ENCODE measurements around the gene LRP1B.

DNA sequence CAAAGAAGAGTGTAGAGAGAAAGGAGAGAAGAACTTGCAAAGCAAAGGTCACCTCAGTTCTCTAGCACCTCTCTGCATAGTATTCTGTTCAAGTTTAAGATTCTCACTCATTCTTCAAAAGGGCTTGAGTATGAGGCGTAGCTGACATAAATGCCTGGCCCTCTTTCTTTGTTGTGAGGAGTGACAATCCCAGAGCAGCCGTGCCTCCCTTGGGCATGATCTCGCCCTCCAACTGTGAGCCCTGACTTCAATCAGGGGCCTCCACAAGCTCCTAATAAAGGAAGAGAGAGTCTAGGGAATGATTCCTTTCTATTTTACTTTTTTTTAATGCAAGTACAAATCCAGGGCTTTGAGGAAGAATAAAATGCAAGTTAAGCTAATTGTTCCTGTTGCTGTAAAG is 402.7 kb downstream of the LRP1B start:
- TF ChIP-seq RAD21 (IDR thresholded peaks at IDR 0.05) = no peak
- TF ChIP-seq, protein P1, sequence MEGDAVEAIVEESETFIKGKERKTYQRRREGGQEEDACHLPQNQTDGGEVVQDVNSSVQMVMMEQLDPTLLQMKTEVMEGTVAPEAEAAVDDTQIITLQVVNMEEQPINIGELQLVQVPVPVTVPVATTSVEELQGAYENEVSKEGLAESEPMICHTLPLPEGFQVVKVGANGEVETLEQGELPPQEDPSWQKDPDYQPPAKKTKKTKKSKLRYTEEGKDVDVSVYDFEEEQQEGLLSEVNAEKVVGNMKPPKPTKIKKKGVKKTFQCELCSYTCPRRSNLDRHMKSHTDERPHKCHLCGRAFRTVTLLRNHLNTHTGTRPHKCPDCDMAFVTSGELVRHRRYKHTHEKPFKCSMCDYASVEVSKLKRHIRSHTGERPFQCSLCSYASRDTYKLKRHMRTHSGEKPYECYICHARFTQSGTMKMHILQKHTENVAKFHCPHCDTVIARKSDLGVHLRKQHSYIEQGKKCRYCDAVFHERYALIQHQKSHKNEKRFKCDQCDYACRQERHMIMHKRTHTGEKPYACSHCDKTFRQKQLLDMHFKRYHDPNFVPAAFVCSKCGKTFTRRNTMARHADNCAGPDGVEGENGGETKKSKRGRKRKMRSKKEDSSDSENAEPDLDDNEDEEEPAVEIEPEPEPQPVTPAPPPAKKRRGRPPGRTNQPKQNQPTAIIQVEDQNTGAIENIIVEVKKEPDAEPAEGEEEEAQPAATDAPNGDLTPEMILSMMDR (IDR thresholded peaks at IDR 0.05; ENCODE audit: low read depth, low read length, missing input control) = no peak
- no peak for TF ChIP-seq JUND (IDR thresholded peaks at IDR 0.05)
- TF ChIP-seq, protein P2, sequence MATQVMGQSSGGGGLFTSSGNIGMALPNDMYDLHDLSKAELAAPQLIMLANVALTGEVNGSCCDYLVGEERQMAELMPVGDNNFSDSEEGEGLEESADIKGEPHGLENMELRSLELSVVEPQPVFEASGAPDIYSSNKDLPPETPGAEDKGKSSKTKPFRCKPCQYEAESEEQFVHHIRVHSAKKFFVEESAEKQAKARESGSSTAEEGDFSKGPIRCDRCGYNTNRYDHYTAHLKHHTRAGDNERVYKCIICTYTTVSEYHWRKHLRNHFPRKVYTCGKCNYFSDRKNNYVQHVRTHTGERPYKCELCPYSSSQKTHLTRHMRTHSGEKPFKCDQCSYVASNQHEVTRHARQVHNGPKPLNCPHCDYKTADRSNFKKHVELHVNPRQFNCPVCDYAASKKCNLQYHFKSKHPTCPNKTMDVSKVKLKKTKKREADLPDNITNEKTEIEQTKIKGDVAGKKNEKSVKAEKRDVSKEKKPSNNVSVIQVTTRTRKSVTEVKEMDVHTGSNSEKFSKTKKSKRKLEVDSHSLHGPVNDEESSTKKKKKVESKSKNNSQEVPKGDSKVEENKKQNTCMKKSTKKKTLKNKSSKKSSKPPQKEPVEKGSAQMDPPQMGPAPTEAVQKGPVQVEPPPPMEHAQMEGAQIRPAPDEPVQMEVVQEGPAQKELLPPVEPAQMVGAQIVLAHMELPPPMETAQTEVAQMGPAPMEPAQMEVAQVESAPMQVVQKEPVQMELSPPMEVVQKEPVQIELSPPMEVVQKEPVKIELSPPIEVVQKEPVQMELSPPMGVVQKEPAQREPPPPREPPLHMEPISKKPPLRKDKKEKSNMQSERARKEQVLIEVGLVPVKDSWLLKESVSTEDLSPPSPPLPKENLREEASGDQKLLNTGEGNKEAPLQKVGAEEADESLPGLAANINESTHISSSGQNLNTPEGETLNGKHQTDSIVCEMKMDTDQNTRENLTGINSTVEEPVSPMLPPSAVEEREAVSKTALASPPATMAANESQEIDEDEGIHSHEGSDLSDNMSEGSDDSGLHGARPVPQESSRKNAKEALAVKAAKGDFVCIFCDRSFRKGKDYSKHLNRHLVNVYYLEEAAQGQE (IDR thresholded peaks at IDR 0.05) = no peak
- TF ChIP-seq EGR1 (IDR thresholded peaks at IDR 0.05; ENCODE audit: low read depth in 2 of 2) = no peak
- TF ChIP-seq SP1 (IDR thresholded peaks at IDR 0.05) = no peak
